Body of pancreas (tissue), 4 donors: ENCODE measurements around the gene ARHGAP26.

Experiments used
- CTCF ChIP-seq, 7 experiments: fragments of 450-650 bp in 4 of 7; fragments of 200-600 bp in 3 of 7; sonication (generic) in 3 of 7; IDR thresholded peaks; one replicate each; pipeline ENCODE4 v1.5.1; 2016 to 2019; ENCODE audit warnings: antibody characterized with exemption in 7 of 7
- POLR2A ChIP-seq, 3 donors: fragments of 450-650 bp; IDR thresholded peaks; one replicate each; pipeline ENCODE4 v1.6.1; 2016; ENCODE audit warnings: antibody characterized with exemption in 3 of 3, mild to moderate bottlenecking in 2 of 3

DNA sequence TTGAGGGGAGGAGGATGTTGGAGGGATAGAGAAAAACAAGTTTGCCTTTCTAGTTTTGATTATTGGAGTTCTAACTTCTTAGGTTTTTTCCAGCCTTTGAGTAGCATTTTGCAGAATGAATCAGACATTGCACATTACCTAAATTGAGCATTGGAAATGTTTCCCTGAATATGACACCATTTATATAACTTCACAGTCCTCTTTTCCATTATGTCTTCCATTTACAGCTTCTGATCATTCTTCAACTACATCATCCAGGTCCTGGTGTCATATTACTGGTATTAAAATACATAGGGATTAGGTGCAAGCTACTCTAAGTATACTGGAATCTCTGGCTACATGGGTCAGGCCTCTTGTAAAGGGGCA, 286.1 kb downstream of the ARHGAP26 start:
- no peak for TF ChIP-seq CTCF (IDR thresholded peaks at IDR 0.05)
- TF ChIP-seq POLR2A (IDR thresholded peaks at IDR 0.05), result no peak
